ENCODE data around the gene KRCC1. TPM values are rescaled to one million over a fixed set of nuclear protein-coding genes. Genes with fewer than 3 reads are reported as not detected.
"Not testable (repeated sequence)": the region's sequence is repeated elsewhere in the genome, so short reads cannot be mapped to it uniquely, and the experiment has no call there.

KRCC1 gene
- total RNA-seq, 1 experiment from 2014 or later = 36.6 TPM

GRCh38 chr2:87985902-87986301 lies 69.7 kb downstream of the KRCC1 start:
- H3K4me3 Mint-ChIP-seq (ENCODE audit: unreplicated experiment); H3K9me3 Mint-ChIP-seq (ENCODE audit: unreplicated experiment); H3K4me1 Mint-ChIP-seq (ENCODE audit: insufficient read depth, unreplicated experiment); DNase-seq (ENCODE audit: unreplicated experiment); POLR2A ChIA-PET; H3K27me3 Mint-ChIP-seq (ENCODE audit: insufficient read depth, unreplicated experiment); H3K36me3 Mint-ChIP-seq (ENCODE audit: insufficient read depth, unreplicated experiment); CTCF ChIA-PET; intact Hi-C loops (cut with micrococcal nuclease); BruUV-seq (replicated peaks); H3K27ac Mint-ChIP-seq (ENCODE audit: low read depth, unreplicated experiment): not testable (repeated sequence)

GRCh38 chr2:87981182-87981581 lies 74.4 kb downstream of the KRCC1 start:
- H3K4me1 Mint-ChIP-seq (ENCODE audit: insufficient read depth, unreplicated experiment); H3K9me3 Mint-ChIP-seq (ENCODE audit: unreplicated experiment); DNase-seq (ENCODE audit: unreplicated experiment); intact Hi-C loops (cut with micrococcal nuclease); H3K36me3 Mint-ChIP-seq (ENCODE audit: insufficient read depth, unreplicated experiment); H3K27me3 Mint-ChIP-seq (ENCODE audit: insufficient read depth, unreplicated experiment); POLR2A ChIA-PET; BruUV-seq (replicated peaks); H3K4me3 Mint-ChIP-seq (ENCODE audit: unreplicated experiment); CTCF ChIA-PET; H3K27ac Mint-ChIP-seq (ENCODE audit: low read depth, unreplicated experiment): not testable (repeated sequence)

Small RNAs within 50 kb of the gene (microRNA-seq; reads per million reads assigned to microRNA genes)
- gene MIR4780 = not detected

Other genes with a start within 250 kb of the KRCC1 start
- gene RGPD2, start 230.0 kb downstream of the KRCC1 start, total RNA-seq (2022) = not detected in 2 replicates
- gene RNU2-63P, start 39.2 kb downstream of the KRCC1 start, total RNA-seq (2022) = 5.0 and 9.1 TPM in 2 replicates
- gene SMYD1, start 12.0 kb upstream of the KRCC1 start, total RNA-seq (2022) = not detected in 2 replicates
- gene FABP1, start 72.3 kb upstream of the KRCC1 start, total RNA-seq (2022) = not detected in 2 replicates
- 14.9 and 19.0 TPM in 2 replicates for gene THNSL2, start 114.6 kb upstream of the KRCC1 start, total RNA-seq (2022)